T-helper 1 cell treated with Interleukin-12 subunit alpha and Interleukin-12 subunit beta and Interleukin-4 antibody, amounts not matched to agents 30 μg/mL and 1 μg/mL, for 36 hours (primary cell): Measurements from ENCODE around the gene KIFC1.
"Not testable (repeated sequence)": the region's sequence is repeated elsewhere in the genome, so short reads cannot be mapped to it uniquely, and the experiment has no call there.

Experiments used
- H3K27ac Mint-ChIP-seq: one replicate; pipeline ENCODE4 v1.8.0; 2021; ENCODE audit warnings: mild to moderate bottlenecking, mixed read lengths
- H3K27me3 Mint-ChIP-seq: one replicate; pipeline ENCODE4 v1.8.0; 2021; ENCODE audit warnings: low read depth, mixed read lengths
- H3K36me3 Mint-ChIP-seq: one replicate; pipeline ENCODE4 v1.8.0; 2021; ENCODE audit warnings: low read depth, mixed read lengths
- H3K4me1 Mint-ChIP-seq: one replicate; pipeline ENCODE4 v1.8.0; 2021; ENCODE audit warnings: low read depth, mixed read lengths
- H3K4me3 Mint-ChIP-seq: one replicate; pipeline ENCODE4 v1.8.0; 2021; ENCODE audit warnings: mild to moderate bottlenecking, moderate library complexity, mixed read lengths
- H3K9me3 Mint-ChIP-seq: one replicate; pipeline ENCODE4 v1.8.0; 2021; ENCODE audit warnings: mixed read lengths

Gene KIFC1, protein sequence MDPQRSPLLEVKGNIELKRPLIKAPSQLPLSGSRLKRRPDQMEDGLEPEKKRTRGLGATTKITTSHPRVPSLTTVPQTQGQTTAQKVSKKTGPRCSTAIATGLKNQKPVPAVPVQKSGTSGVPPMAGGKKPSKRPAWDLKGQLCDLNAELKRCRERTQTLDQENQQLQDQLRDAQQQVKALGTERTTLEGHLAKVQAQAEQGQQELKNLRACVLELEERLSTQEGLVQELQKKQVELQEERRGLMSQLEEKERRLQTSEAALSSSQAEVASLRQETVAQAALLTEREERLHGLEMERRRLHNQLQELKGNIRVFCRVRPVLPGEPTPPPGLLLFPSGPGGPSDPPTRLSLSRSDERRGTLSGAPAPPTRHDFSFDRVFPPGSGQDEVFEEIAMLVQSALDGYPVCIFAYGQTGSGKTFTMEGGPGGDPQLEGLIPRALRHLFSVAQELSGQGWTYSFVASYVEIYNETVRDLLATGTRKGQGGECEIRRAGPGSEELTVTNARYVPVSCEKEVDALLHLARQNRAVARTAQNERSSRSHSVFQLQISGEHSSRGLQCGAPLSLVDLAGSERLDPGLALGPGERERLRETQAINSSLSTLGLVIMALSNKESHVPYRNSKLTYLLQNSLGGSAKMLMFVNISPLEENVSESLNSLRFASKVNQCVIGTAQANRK

DNA sequence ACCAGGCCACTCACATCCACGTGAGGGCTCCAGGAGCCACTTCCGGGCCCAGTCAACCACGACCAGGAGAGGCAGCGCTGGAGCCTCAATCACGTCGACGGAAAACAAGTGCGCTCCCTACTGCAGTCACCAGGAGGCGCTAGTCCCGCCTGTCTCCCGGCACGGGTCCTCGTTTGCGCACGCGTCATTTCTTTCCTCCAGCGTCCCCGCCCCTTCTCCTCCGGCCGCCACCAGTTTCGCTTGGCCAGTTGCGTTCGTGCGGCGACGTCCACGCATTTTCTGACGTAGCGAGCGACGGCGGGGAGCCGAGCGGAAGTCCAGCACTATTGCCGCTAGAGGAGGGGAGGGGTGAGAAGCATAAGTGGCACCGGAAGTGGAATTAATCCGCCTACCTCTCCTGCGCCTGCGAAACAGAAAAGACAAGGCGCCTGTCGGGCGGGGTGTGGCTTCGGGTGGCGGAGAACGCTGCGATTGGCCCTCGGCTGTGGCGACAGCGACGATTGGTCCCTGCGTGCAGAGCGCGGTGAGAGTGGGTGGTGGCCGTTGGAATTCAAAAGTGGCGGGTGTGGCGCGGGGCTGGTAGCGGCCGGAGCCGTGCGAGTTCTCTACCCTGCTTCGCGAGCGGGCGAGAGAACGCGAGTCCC is at the start of gene KIFC1:
Gene KIFC1, plus strand, starts transcription at position 546 of the 644 bp plus-strand sequence. CDS start 163 bp downstream, outside the sequence.
- H3K27ac Mint-ChIP-seq, result peak within 1 kb of the TSS; percentile 94
- peak within 1 kb of the TSS; percentile 88 for H3K4me3 Mint-ChIP-seq
- H3K9me3 Mint-ChIP-seq, result no peaks in the 10 kb centered on the region
- H3K27me3 Mint-ChIP-seq, result peaks cover 4% of the 10 kb centered on the region
- H3K36me3 Mint-ChIP-seq, result peaks cover 13% of the 10 kb centered on the region
- peaks cover 40% of the 10 kb centered on the region for H3K4me1 Mint-ChIP-seq

- not testable (repeated sequence) for H3K36me3 Mint-ChIP-seq, H3K9me3 Mint-ChIP-seq
- Mint-ChIP-seq H3K4me3 (peak overlapping the region; percentile 67), H3K27me3 (peaks cover 22% of the 10 kb centered on the region), H3K4me1 (peaks cover 30% of the 10 kb centered on the region), H3K27ac (peak overlapping the region; percentile 91)
These were observed 48.0 kb upstream of the KIFC1 start for GRCh38 chr6:33343606-33343952.

GRCh38 chr6:33343953-33344611 is 47.5 kb upstream of the KIFC1 start:
- peaks cover 1% of the 10 kb centered on the region for H3K36me3 Mint-ChIP-seq
- H3K27me3 Mint-ChIP-seq, result peaks cover 21% of the 10 kb centered on the region
- H3K4me3 Mint-ChIP-seq, result peak overlapping the region; percentile 67
- peaks cover 30% of the 10 kb centered on the region for H3K4me1 Mint-ChIP-seq
- peak overlapping the region; percentile 91 for H3K27ac Mint-ChIP-seq
- H3K9me3 Mint-ChIP-seq, result no peaks in the 10 kb centered on the region

DNA sequence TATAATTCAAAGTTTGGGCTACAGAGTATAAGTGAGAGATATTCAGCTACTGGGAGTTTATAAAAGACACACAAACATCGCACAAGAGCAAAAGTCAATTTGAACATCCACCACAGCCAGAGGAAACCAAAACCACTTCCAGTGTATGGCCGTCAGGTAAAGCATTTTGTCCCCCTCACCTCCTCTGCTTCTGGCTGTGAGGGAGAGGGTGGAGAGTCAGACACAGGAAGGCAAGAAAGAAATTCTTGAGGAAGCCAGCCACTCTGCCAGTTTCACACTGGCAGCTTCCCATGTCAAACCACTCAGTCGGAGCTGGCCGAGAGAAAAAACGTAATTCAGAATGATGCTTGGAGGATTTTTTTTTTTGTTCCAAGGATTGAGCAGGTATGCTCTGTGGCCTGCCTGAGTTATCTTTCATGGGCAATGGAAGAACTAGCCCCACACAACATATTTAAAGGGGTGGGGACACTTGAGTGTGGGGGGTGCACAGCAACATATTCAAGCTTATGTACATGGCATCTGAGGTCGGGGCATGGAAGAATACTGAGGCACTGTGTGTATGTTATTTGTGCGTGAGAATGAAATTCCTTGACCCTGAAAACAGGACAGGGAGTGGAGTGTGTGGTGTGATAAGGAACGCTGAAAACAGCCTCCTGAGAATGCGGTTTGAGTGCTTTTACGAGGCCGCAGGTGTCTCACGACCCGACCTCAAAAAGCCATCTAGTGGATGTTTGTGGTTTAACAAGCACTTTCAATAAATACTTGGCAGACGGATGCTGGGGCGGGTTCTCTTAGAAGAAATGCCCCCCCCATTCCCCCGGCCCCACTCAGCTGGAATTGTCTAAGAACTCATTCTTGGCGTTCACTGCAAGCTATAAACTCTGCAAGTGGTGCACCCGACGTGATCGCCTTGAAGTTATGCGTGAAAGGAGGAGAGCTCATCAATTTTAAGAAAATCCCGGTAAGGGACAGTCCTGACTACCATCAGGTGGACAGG is 46.6 kb upstream of the KIFC1 start:
- Mint-ChIP-seq H3K4me3 (peak overlapping the region; percentile 67), H3K36me3 (peaks cover 1% of the 10 kb centered on the region), H3K9me3 (no peaks in the 10 kb centered on the region), H3K27ac (peak overlapping the region; percentile 91), H3K27me3 (peaks cover 23% of the 10 kb centered on the region), H3K4me1 (peaks cover 33% of the 10 kb centered on the region)

GRCh38 chr6:33346972-33347371 is 44.7 kb upstream of the KIFC1 start:
- not testable (repeated sequence) for H3K9me3 Mint-ChIP-seq, H3K36me3 Mint-ChIP-seq, H3K27ac Mint-ChIP-seq
- peaks cover 26% of the 10 kb centered on the region for H3K27me3 Mint-ChIP-seq
- peaks cover 33% of the 10 kb centered on the region for H3K4me1 Mint-ChIP-seq
- H3K4me3 Mint-ChIP-seq, result peak overlapping the region; percentile 22

DNA sequence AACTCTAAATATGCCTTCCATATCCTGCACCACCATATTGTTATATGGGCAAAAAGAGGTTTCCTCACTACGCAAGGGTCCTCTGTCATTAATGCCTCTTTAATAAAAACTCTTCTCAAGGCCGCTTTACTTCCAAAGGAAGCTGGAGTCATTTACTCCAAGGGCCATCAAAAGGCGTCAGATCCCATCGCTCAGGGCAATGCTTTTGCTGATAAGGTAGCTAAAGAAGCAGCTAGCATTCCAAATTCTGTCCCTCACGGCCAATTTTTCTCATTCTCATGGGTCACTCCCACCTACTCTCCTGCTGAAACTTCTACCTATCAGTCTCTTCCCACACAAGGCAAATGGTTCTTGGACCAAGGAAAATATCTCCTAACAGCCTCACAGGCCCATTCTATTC is 43.8 kb upstream of the KIFC1 start:
- Mint-ChIP-seq H3K36me3 (peaks cover 1% of the 10 kb centered on the region), H3K27ac (no peak overlapping the region), H3K9me3 (no peaks in the 10 kb centered on the region), H3K4me3 (no peak overlapping the region), H3K4me1 (peaks cover 33% of the 10 kb centered on the region), H3K27me3 (peaks cover 28% of the 10 kb centered on the region)

DNA sequence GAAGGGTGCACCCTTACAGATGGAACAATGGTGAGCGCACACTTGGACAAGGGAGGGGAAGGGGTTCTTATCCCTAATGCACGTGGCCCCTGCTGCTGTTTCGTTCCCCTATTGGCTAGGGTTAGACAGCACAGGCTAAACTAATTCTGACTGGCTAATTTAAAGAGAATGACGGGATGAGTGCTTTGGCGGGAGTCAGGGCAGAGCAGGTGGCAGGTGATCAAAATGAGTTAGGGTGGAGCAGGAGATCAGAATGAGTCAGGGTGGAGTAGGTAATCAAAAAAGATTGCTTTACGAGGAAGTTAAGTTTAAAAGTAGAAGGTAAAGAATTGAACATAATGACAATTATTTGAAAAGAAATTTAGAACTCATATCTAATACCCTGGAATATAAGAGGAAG is 35.8 kb upstream of the KIFC1 start:
- not testable (repeated sequence) for H3K4me3 Mint-ChIP-seq, H3K9me3 Mint-ChIP-seq, H3K27ac Mint-ChIP-seq, H3K4me1 Mint-ChIP-seq, H3K36me3 Mint-ChIP-seq
- H3K27me3 Mint-ChIP-seq, result peaks cover 18% of the 10 kb centered on the region

- Mint-ChIP-seq H3K9me3 (no peaks in the 10 kb centered on the region), H3K27ac (no peak overlapping the region), H3K36me3 (no peaks in the 10 kb centered on the region), H3K27me3 (peaks cover 18% of the 10 kb centered on the region), H3K4me1 (no peaks in the 10 kb centered on the region), H3K4me3 (no peak overlapping the region)
These were observed 35.3 kb upstream of the KIFC1 start for GRCh38 chr6:33356295-33356694.

- H3K4me1 Mint-ChIP-seq, H3K4me3 Mint-ChIP-seq, H3K9me3 Mint-ChIP-seq, H3K36me3 Mint-ChIP-seq, H3K27ac Mint-ChIP-seq: not testable (repeated sequence)
- peaks cover 18% of the 10 kb centered on the region for H3K27me3 Mint-ChIP-seq
These were observed 34.3 kb upstream of the KIFC1 start for GRCh38 chr6:33357160-33357871.

- Mint-ChIP-seq H3K9me3 (no peaks in the 10 kb centered on the region), H3K36me3 (no peaks in the 10 kb centered on the region), H3K4me1 (peaks cover under 1% of the 10 kb centered on the region), H3K4me3 (no peak overlapping the region), H3K27me3 (peaks cover 12% of the 10 kb centered on the region), H3K27ac (no peak overlapping the region)
These were observed 32.3 kb upstream of the KIFC1 start for GRCh38 chr6:33359331-33359730.

- not testable (repeated sequence) for H3K36me3 Mint-ChIP-seq, H3K27ac Mint-ChIP-seq, H3K4me3 Mint-ChIP-seq, H3K9me3 Mint-ChIP-seq, H3K4me1 Mint-ChIP-seq
- H3K27me3 Mint-ChIP-seq, result peaks cover 12% of the 10 kb centered on the region
These were observed 28.1 kb upstream of the KIFC1 start for GRCh38 chr6:33363486-33363885.

- H3K4me1 Mint-ChIP-seq, H3K4me3 Mint-ChIP-seq, H3K27ac Mint-ChIP-seq, H3K36me3 Mint-ChIP-seq, H3K9me3 Mint-ChIP-seq, H3K27me3 Mint-ChIP-seq: not testable (repeated sequence)
These were observed 27.0 kb upstream of the KIFC1 start for GRCh38 chr6:33364475-33365205.
